Measurements from ENCODE around the gene PREX1.

PREX1 gene

GRCh38 chr20:48711696-48712464 lies 115.9 kb downstream of the PREX1 start:
- DNase-seq = no peak

GRCh38 chr20:48711044-48711428 lies 116.8 kb downstream of the PREX1 start:
- no peak for DNase-seq

GRCh38 chr20:48710341-48711043 lies 117.3 kb downstream of the PREX1 start:
- DNase-seq = no peak

- DNase-seq = no peak
Observed at GRCh38 chr20:48709744-48710143, 118.1 kb downstream of the PREX1 start.

GRCh38 chr20:48709058-48709691 lies 118.6 kb downstream of the PREX1 start:
- no peak for DNase-seq

GRCh38 chr20:48708630-48709029 lies 119.2 kb downstream of the PREX1 start:
- no peak for DNase-seq

- DNase-seq = no peak
Observed at GRCh38 chr20:48708116-48708515, 119.7 kb downstream of the PREX1 start.

- DNase-seq = no peak
Observed at GRCh38 chr20:48706710-48707365, 121.0 kb downstream of the PREX1 start.

GRCh38 chr20:48706116-48706656 lies 121.6 kb downstream of the PREX1 start:
- DNase-seq = no peak

GRCh38 chr20:48705240-48706115 lies 122.3 kb downstream of the PREX1 start:
- no peak for DNase-seq

GRCh38 chr20:48704761-48705160 lies 123.0 kb downstream of the PREX1 start:
- DNase-seq = no peak

- DNase-seq = no peak
Observed at GRCh38 chr20:48703511-48704219, 124.1 kb downstream of the PREX1 start.

GRCh38 chr20:48703107-48703506 lies 124.7 kb downstream of the PREX1 start:
- DNase-seq = no peak

- no peak for DNase-seq
Observed at GRCh38 chr20:48702455-48702913, 125.3 kb downstream of the PREX1 start.

GRCh38 chr20:48701702-48702101 lies 126.1 kb downstream of the PREX1 start:
- DNase-seq = no peak

GRCh38 chr20:48698507-48699267 lies 129.1 kb downstream of the PREX1 start:
- no peak for DNase-seq

- peak; percentile 74 for DNase-seq
Observed at GRCh38 chr20:48697845-48698491, 129.8 kb downstream of the PREX1 start.

GRCh38 chr20:48696671-48697070 lies 131.1 kb downstream of the PREX1 start:
- no peak for DNase-seq

- no peak for DNase-seq
Observed at GRCh38 chr20:48695738-48696137, 132.1 kb downstream of the PREX1 start.

- no peak for DNase-seq
Observed at GRCh38 chr20:48695255-48695654, 132.5 kb downstream of the PREX1 start.
